GM21786 (cell line): Measurements from ENCODE around the gene METTL3.

ENCODE experiments used
- ATAC-seq: cut with Tn5 transposase; IDR thresholded peaks from one replicate; pipeline ENCODE4 v1.9.1; 2021; ENCODE audit not compliant: unreplicated experiment

METTL3 gene

GRCh38 chr14:21527318-21527679, 16.2 kb upstream of the METTL3 start:
- no peak for ATAC-seq

GRCh38 chr14:21526672-21527317, 15.7 kb upstream of the METTL3 start:
- no peak for ATAC-seq

- peak; percentile 61 for ATAC-seq
Observed at GRCh38 chr14:21525962-21526671, 15.0 kb upstream of the METTL3 start, which contains the start of gene SALL2. Gene SALL2 (minus strand): TSS chr14:21526346. CDS start chr14:21526127, 219 bp downstream.

GRCh38 chr14:21525571-21525961, 14.4 kb upstream of the METTL3 start:
- no peak for ATAC-seq

- ATAC-seq: no peak
Observed at GRCh38 chr14:21524575-21525490, 13.7 kb upstream of the METTL3 start.

- ATAC-seq: no peak
Observed at GRCh38 chr14:21523203-21523602, 12.1 kb upstream of the METTL3 start.

GRCh38 chr14:21521501-21521900, 10.4 kb upstream of the METTL3 start:
- ATAC-seq: no peak

- ATAC-seq: no peak
Observed at GRCh38 chr14:21520767-21521166, 9.6 kb upstream of the METTL3 start.

- no peak for ATAC-seq
Observed at GRCh38 chr14:21518725-21519124, 7.6 kb upstream of the METTL3 start.

GRCh38 chr14:21514341-21514740, 3.2 kb upstream of the METTL3 start:
- ATAC-seq: no peak

- ATAC-seq: no peak
Observed at GRCh38 chr14:21509432-21510143, 1.6 kb downstream of the METTL3 start.

GRCh38 chr14:21506557-21506956, 4.6 kb downstream of the METTL3 start:
- no peak for ATAC-seq

- peak; percentile 88 for ATAC-seq
Observed at GRCh38 chr14:21505012-21505553, 6.1 kb downstream of the METTL3 start.

- ATAC-seq: no peak
Observed at GRCh38 chr14:21503376-21503775, 7.8 kb downstream of the METTL3 start.

GRCh38 chr14:21501568-21501967, 9.6 kb downstream of the METTL3 start:
- ATAC-seq: no peak

GRCh38 chr14:21498540-21499526, 12.3 kb downstream of the METTL3 start:
- ATAC-seq: peak; percentile 53

GRCh38 chr14:21496453-21496852, 14.7 kb downstream of the METTL3 start:
- ATAC-seq: no peak

- no peak for ATAC-seq
Observed at GRCh38 chr14:21494902-21495762, 16.0 kb downstream of the METTL3 start.
